ENCODE results near the gene GRM2. TPM values are rescaled to one million over a fixed set of nuclear protein-coding genes. Genes with fewer than 3 reads are reported as not detected.
A peak's percentile ranks its signal among the peaks of the same experiment; 100 is the strongest.

Gene GRM2
- total and polyA plus RNA-seq, 8 donors, result 0.09 to 0.51 (median 0.21) TPM

DNA sequence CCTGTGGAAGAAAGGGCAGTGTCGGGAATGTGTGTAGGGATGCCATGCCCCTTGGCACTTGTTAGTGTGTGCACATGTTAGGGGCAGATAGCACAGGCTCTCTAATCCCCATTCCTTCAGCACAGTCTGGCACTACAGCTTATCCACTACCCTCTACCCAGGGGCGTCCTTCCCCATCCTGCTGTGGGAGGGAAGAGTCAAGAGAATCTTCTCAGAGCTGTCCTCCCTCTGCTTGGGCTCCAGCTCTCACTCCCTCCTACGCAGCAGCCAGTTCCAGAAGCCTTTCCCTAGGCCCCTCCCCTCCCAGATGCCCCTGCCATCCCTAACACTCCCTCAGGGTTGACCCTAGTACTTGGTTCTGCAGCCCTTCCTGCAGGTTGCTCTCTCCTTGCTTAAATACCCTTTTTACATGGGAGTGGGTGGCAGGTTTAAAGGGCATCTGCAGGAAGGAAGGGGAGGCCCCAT is 815 bp upstream of the GRM2 start:
- ATAC-seq (no peak), DNase-seq (peak in 3 of 6 donors; percentile 7 to 28 (median 17)), FAIRE-seq (no peak)
- Histone ChIP-seq H3K4me1 (no peaks in the 10 kb centered on the region), H3K36me3 (peaks cover 0 to 5% (median 0%) of the 10 kb centered on the region in 3 donors), H3K27me3 (no peaks in the 10 kb centered on the region), H3K9me3 (no peaks in the 10 kb centered on the region), H3K27ac (no peak overlapping the region), H3K4me3 (no peak overlapping the region)
- intact Hi-C loops (cut with DNase I), result no loop called here
- WGBS, 2 donors, result 79 to 81% methylated on average over 3 of the region's 3 CpGs
- TF ChIP-seq, protein P1, sequence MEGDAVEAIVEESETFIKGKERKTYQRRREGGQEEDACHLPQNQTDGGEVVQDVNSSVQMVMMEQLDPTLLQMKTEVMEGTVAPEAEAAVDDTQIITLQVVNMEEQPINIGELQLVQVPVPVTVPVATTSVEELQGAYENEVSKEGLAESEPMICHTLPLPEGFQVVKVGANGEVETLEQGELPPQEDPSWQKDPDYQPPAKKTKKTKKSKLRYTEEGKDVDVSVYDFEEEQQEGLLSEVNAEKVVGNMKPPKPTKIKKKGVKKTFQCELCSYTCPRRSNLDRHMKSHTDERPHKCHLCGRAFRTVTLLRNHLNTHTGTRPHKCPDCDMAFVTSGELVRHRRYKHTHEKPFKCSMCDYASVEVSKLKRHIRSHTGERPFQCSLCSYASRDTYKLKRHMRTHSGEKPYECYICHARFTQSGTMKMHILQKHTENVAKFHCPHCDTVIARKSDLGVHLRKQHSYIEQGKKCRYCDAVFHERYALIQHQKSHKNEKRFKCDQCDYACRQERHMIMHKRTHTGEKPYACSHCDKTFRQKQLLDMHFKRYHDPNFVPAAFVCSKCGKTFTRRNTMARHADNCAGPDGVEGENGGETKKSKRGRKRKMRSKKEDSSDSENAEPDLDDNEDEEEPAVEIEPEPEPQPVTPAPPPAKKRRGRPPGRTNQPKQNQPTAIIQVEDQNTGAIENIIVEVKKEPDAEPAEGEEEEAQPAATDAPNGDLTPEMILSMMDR (IDR thresholded peaks at IDR 0.05), result no peak

DNA sequence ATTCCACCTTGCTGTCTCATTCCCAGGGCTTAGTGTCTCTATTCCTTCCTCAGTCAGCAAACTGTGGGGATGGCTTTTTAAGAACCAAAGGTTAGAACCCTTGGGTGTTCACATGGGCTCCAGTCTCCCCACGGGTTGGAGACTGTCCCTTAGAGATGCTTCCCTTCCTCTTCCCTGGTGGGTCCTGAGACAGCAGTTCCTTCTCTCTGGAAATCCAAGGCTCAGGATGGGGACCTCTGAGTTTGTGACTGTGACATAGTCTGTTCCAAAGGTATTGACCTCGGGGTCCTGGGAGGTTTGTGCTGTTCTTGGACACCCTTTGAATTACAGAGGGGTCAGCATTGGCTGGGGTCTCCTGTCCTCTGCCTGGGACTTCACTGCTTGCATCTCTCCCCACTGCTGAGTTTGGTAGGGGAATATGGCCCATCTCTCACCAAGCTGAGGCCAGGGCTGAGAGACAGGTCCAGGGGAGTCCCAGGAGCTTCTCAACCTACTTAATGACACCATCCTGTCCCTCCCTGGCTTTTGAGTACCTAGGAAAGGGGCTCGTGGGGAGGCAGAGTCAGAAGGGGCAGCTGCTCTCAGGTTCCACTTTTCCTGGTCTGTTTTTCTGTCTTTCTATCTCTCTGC is 1.5 kb downstream of the GRM2 start:
- no peaks in the 10 kb centered on the region for H3K27me3 ChIP-seq
- H3K27ac ChIP-seq, result no peak overlapping the region
- peak in 2 of 6 donors; percentile 6 to 27 for DNase-seq
- no peaks in the 10 kb centered on the region for H3K9me3 ChIP-seq
- H3K36me3 ChIP-seq, result peaks cover 0 to 5% (median 0%) of the 10 kb centered on the region in 3 donors
- no peak for ATAC-seq
- no peaks in the 10 kb centered on the region for H3K4me1 ChIP-seq
- TF ChIP-seq, protein P1 (IDR thresholded peaks at IDR 0.05), result no peak
- 56 to 73% methylated on average over 3 of the region's 3 CpGs for WGBS, 2 donors
- no peak for FAIRE-seq
- no peak overlapping the region for H3K4me3 ChIP-seq
- intact Hi-C loops (cut with DNase I), result no loop called here

DNA sequence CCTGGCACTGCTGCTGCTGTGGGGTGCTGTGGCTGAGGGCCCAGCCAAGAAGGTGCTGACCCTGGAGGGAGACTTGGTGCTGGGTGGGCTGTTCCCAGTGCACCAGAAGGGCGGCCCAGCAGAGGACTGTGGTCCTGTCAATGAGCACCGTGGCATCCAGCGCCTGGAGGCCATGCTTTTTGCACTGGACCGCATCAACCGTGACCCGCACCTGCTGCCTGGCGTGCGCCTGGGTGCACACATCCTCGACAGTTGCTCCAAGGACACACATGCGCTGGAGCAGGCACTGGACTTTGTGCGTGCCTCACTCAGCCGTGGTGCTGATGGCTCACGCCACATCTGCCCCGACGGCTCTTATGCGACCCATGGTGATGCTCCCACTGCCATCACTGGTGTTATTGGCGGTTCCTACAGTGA is 2.1 kb downstream of the GRM2 start:
- 89 to 92% methylated on average over 17 of the region's 17 CpGs for WGBS, 2 donors
- FAIRE-seq, result no peak
- peak in 2 of 6 donors; percentile 43 to 64 for DNase-seq

DNA sequence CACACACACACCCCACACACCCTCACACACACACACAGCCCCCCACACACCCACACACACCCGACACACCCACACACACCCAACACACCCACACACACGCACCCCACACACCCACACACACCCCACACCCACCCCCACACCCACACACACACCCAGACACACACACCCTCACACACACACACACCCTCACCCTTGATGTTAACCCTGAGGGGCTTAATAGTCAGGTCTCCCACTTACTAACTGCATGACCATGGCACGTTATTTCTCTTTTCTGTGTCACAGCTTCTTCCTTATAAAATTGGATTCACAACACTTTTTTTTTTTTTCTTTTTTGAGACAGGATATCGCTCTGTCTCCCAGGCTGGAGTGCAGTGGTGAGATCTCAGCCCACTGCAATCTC is 2.8 kb downstream of the GRM2 start:
- no peak for ATAC-seq
- H3K27me3 ChIP-seq, result no peaks in the 10 kb centered on the region
- no peak for DNase-seq
- FAIRE-seq, result no peak
- no peaks in the 10 kb centered on the region for H3K36me3 ChIP-seq
- H3K4me3 ChIP-seq, result no peak overlapping the region
- intact Hi-C loops (cut with DNase I), result loop anchor here in 1 of 3 donors (10.0 kb wide), 1 partner anchor 95 kb away; no protein-coding TSS in a partner anchor
- TF ChIP-seq, protein P1 (IDR thresholded peaks at IDR 0.05), result no peak
- H3K4me1 ChIP-seq, result no peaks in the 10 kb centered on the region
- no peak overlapping the region for H3K27ac ChIP-seq
- no peaks in the 10 kb centered on the region for H3K9me3 ChIP-seq
- WGBS, 2 donors, result 63 to 80% methylated on average over 3 of the region's 4 CpGs

More for the DNA sequence above, 2.1 kb downstream of the GRM2 start:
- no peaks in the 10 kb centered on the region for H3K4me1 ChIP-seq
- H3K27ac ChIP-seq, result no peak overlapping the region
- H3K27me3 ChIP-seq, result no peaks in the 10 kb centered on the region
- no peak overlapping the region for H3K4me3 ChIP-seq
- intact Hi-C loops (cut with DNase I), result no loop called here
- peaks cover 0 to under 1% (median 0%) of the 10 kb centered on the region in 3 donors for H3K36me3 ChIP-seq
- no peak for ATAC-seq
- TF ChIP-seq, protein P1 (IDR thresholded peaks at IDR 0.05), result no peak
- no peaks in the 10 kb centered on the region for H3K9me3 ChIP-seq
